ENCODE measurements around the gene CUL2.

GRCh38 chr10:35074266-35074665 lies 15.9 kb downstream of the CUL2 start:
- no peak for TF ChIP-seq CTCF (IDR thresholded peaks at IDR 0.05; ENCODE audit: poor library complexity)
- TF ChIP-seq EZH2phosphoT487 (IDR thresholded peaks at IDR 0.05; ENCODE audit: low read depth, severe bottlenecking, unreplicated experiment): no peak
- TF ChIP-seq EZH2 (IDR thresholded peaks at IDR 0.05; ENCODE audit: borderline replicate concordance): no peak

Data from hepatocyte (in vitro differentiated cells).